Measurements from ENCODE around the gene TGFBR3.

TGFBR3 gene

DNA sequence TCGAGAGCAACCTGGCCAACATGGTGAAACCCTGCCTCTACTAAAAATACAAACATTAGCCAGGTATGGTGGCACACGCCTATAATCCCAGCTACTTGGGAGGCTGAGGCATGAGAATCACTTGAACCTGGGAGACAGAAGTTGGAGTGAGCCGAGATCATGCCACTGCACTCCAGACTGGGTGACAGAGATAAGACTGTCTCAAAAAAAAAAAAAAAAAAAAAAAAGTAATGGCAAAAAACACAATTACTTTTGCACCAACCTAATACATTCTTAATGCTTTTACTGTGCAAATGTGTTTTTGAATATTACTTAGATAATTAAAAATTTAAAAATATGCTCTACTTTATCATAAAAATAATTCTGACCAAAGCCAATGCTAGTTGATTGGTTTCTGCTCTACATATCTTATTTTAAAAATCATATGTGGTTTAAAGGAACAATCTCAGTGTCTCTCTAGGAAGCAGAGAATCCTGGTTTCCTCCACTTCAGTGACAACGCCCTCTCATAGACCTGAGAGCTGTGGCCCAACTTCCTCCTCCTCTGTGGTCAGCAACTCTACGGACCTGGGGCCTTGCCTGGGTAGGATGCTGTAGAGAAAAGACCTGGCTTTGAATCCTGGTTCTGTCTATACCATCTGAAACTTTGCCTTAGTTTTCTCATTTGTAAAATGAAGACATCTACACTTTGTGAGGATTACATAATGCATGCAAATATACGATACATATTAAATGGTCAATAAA lies 64.7 kb downstream of the TGFBR3 start:
- no peak for DNase-seq

- DNase-seq = no peak
Measured at GRCh38 chr1:91819038-91819788, 66.7 kb downstream of the TGFBR3 start.

- no peak for DNase-seq
Measured at GRCh38 chr1:91818713-91818975, 67.3 kb downstream of the TGFBR3 start.

- no peak for DNase-seq
Measured at GRCh38 chr1:91817211-91817905, 68.6 kb downstream of the TGFBR3 start.

DNA sequence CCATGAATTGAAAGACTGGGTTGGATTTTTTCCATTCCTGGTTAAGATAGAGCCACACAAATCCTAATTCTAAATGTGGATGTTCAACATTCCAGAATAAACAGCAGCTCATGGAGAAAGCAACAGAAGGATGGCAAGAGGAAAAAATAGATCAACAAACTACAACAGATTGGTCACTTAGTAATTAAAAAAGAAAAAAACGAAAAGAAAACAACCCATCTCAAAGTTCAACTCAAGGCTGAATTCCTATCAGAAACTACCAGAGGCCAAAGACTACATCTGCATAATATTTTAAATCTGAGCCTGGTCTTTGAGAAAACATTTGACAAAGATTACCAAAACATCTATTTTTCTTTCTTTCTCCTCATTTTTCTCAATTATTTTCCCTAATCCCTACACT lies 69.9 kb downstream of the TGFBR3 start:
- DNase-seq = no peak

- no peak for DNase-seq
Measured at GRCh38 chr1:91814448-91814847, 71.5 kb downstream of the TGFBR3 start.

DNA sequence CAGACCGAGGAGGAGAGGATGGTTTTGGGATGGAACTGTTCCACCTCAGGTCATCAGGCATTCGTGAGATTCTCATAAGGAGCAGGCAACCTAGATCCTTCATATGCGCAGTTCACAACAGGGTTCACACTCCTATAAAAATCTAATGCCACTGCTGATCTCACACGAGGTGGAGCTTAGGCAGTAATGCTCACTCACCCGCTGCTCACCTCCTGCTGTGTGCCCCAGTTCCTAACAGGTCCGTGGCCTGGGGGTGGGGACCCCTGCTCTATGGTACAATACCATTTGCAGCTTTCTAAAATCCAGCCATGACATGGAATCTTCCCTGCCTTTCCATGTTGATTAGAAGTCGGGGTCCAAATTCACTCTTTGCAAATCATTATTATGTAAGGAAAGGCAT lies 72.1 kb downstream of the TGFBR3 start:
- no peak for DNase-seq

DNA sequence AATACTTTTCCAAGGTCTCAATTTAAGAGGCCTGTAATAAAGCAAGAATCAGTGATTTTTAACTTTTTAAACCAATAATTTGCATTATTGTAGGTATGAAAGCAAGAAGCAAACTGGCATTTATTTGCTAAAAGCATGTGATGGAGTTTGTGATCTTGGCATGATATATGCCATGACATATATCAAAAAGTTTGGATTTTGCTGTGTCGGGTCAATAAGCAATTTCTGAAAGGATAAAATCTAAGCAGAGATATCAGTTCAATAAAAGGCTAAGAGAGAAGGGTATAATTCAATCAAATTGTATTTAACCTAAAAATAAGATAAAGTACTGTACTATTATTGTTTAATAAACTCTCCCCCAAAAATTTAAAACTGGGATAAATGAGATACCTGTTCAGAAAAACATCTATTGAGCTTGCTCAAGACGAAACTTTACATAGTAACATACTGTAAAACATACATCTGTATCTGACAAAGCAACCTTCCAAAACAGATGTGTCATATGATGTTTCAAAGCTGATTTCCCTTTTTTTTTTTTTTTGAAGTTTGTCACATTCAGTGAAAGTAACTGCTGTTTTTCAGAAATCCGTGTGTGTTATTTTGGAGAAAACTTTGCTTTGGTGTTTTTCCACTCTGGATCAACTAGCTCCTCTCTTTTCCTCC lies 74.5 kb downstream of the TGFBR3 start:
- DNase-seq = no peak

DNA sequence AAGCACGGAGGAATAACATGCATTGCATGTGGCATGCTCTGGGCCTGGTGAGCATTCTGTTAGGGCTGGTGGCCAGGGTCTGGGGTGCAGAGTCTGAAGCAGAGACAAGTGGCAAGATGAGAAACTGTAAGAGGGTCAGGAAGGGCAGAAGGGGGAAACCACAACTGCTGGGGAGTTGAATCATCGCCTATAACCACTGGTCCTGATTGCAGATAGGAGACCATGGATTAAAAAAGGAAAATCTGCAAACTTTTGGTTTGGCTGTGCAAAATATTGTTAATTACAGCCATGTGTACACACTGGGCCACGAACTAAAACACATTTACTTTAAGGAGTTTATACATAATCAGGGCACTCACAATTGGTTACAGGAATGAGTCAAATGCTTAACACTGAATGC lies 76.6 kb downstream of the TGFBR3 start:
- DNase-seq = no peak

- DNase-seq = no peak
Measured at GRCh38 chr1:91807921-91808620, 77.9 kb downstream of the TGFBR3 start.

DNA sequence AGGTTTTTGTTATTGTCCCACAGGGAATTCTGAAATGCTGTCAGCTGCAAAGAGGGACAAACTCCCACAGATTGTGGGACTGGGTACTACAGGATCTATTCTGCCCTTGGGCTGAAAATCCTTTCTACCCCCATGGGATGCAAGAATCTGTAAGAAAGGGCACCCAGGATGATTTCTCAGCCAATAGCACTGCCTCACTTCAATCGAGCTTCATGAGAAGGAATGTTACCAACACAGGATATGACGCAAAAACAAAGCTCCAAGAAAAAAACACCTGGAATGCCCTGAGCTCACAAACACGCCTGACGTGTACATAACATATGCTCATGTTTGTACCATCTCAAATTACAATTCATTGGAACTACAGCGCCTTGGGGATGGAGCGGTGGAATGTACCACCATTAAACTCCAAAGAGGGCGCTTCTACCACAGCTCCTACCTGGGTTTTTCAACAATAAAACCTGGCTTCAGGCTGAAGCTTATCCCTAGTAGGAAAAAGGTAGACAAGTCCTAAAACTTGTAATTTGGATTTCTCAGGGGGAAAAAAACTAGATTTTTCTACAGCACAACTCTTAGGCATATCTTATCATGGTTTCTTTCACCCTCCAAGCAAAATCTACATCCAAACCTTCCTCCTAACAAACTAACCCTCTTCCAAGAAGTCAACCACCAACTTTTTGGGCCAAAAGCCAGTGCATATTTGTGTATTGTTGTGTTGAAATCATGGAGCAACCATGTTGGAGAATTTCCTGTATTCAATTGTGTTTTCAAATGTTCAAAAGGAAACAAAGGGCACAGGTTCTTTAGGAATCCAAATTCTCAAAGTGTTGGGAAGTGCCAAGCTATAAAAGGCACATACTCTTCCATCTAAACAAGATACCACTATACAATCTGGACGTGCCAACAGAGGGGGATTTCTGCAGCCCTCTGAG lies 78.9 kb downstream of the TGFBR3 start:
- DNase-seq = no peak

DNA sequence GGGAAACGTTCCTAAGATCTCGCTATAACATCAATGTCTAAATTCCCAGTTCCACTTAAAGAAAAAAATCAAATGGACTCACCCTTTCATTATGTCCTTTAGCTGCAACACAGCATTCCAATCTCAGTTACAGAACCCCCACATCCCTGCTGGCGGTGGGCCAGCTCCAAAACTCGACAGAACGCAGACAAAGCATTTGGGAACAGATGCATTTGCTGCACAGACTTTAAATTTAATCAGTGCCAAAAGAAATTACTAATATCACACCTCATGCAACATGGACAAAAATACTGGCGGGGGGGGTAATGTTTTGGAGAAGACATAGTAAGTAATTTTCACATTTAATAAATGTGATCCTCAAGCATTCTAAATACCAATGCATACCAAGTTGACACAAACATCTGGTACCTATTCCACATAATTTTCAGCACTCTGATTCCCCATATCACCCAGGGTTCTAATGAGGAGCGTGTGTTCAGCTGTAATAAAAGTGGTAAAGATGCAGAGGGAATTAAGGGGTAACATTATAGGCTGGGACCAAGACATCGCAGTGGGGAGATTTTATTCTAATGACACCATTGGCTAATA lies 79.7 kb downstream of the TGFBR3 start:
- DNase-seq = no peak

DNA sequence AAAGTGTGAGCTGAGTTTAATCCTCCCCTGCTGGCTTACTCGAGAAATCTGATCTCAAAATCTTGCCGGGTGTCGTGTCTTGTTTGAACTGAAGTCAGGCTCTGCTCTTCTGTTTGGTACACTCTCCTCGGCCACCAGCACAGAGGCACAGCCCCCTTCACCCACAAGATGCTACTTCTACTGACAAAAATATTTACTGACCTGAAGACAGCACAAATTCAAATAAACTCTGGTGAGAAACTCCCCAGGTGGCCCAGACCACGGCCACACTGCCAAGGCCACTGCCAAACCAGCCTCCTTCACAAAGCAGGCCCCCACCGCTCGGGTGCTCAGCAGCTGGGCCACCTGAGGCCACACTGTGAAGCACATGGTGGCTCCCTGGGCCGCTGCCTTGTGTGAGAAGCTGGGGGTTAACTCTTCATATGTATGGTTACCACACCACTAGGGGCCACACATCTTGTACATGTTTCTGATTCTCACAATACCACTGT lies 80.6 kb downstream of the TGFBR3 start:
- DNase-seq = no peak

DNA sequence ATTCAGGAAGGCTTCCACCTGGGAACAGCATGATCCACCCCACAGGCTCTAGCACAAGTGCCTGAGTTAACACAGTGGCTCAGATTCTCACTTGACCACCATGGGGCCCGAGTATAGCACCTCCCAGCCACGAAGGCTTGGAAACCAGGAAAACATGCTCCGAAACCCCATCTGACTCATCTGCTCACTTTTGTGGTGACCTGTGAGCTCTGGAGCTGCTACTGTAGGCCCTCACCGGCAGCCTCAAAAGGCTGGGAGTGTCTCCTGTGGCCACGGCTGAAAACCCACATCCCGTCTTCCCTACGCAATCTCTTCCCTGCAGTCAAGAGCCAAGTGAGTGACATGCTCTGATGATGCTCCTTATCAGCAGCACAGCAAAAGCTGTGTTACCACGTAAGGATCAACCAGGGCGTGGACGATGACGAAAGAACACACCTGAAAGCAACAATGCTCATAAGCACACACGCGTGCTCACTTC lies 81.4 kb downstream of the TGFBR3 start:
- DNase-seq = peak; percentile 74

DNA sequence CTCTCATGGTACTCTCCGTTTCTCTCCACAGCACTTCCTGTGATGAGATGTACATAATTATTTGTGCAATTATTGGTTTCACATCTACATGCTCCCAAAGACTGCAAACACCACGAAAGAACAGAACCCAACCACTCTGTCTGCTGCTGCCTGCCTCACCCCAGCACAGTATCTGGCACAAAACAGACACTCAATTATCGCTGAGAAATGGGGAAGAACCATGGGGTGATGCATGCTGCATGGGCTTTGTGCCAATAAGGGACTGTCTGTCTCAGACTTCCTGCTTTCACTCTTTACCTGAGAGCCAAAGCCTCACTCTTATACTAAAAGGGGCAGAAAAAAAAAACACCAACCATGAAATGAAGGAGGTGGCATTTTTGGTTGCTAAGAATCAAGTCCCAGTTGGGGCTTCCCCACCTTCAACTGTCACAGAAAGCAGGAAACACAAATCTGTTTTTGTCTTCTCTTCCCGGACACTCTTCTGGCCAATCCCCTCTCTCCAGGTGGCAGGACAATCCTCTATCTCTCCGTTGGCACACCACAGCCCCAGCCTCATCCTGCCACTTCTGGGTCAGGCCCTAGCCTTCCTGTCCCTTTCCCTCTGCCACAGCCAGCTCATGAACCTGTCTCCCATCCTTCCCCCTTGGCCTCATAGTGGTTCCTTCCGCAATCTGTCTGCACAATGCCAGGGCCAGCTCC lies 82.0 kb downstream of the TGFBR3 start:
- DNase-seq = peak; percentile 56

GRCh38 chr1:91803123-91803522 lies 82.8 kb downstream of the TGFBR3 start:
- no peak for DNase-seq

DNA sequence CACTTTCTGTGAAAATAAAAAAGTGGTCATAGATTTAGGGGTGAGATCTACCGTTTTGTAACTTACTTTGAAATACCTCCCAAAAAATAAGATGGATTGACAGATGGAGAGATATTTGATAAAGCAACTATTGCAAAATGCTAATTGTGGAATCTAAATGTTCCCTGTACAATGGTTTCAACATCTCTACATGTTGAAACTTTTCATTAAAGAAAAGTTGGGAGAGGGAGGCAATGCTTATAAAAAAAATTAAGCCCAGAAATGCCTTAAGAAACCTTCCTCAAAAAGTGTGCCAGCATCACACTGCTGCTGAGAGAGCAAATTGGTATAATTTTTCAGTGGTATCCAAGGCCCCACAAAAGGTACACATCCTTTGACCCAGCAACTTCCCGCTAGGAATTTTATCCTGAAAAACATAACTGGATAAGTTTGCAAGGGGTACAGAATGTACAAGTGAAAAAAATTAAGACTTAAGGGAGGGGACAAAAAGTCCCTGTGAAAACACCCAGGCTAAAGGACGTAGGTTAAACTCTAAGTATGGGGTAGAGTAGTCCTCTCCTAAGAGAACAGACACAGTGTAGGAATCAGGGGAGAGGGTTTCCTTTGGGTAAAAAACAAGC lies 84.3 kb downstream of the TGFBR3 start:
- no peak for DNase-seq

GRCh38 chr1:91799863-91800262 lies 86.1 kb downstream of the TGFBR3 start:
- DNase-seq = no peak

DNA sequence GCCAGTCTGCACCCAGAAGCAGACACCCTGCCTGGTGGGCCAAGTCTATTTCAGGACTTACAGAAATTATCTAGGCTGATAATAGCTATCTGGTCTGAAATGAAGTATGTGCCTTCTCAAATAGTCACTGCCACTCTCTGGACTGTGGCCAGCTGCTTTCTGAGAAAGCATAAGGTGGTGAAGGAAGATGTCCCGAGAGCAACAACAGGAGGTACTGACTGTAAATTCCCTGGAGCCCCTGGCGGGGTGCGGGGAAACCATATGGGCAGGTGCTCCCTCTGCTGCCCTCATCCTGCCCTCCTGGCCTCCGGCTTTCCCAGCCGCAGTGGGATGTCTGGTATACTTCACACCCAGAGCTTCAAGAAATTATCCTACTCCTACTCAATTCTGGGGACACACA lies 86.8 kb downstream of the TGFBR3 start:
- DNase-seq = no peak

DNA sequence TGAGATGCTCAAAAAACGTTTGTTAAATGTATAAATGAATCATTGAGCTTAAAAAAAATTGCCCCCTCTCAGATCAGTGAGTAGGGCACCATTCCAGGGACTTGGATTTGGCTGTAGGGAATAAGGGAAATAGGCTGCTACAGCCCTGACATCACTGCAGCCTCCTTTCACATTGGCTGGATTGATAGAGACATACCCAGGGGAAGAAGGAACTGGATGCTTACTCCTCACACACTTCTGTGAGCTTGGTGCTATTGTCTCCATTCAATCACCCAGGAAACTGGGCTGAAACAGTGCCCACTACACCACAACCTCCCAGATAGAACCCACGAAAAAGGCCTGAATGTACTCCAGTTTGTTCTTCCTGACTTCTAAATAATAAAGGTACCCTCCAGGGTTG lies 87.2 kb downstream of the TGFBR3 start:
- DNase-seq = no peak
